Activated CD4-positive, alpha-beta T cell treated with anti-CD3 and anti-CD28 coated beads for 36 hours (primary cell): ENCODE measurements around the gene KCNAB1. TPM values are rescaled to one million over a fixed set of nuclear protein-coding genes. Genes with fewer than 3 reads are reported as not detected.
"Not testable (repeated sequence)": the region's sequence is repeated elsewhere in the genome, so short reads cannot be mapped to it uniquely, and the experiment has no call there.

Source experiments
- ATAC-seq: fragments of 200-7000 bp; cut with Tn5 transposase; one replicate; pipeline ENCODE4 v1.10.0; 2021; ENCODE audit warnings: mild to moderate bottlenecking, moderate library complexity
- CTCF ChIA-PET: fragments of 350-600 bp; sonication (Branson Sonifier 250); formaldehyde crosslinking; loops from one replicate; lab custom pipeline; 2021; ENCODE audit warnings: antibody characterized with exemption; lab: Charles Lee
- POLR2A ChIA-PET: fragments of 350-600 bp; sonication (Branson Sonifier 250); formaldehyde crosslinking; loops from one replicate; lab custom pipeline; 2021; ENCODE audit warnings: antibody characterized with exemption, inconsistent platforms; lab: Charles Lee
- DNase-seq: peaks from one replicate; pipeline ENCODE4 v3.0.0-alpha.2; 2020
- H3K27ac Mint-ChIP-seq: one replicate; pipeline ENCODE4 v1.8.0; 2021; ENCODE audit warnings: mixed read lengths
- H3K27me3 Mint-ChIP-seq: one replicate; pipeline ENCODE4 v1.8.0; 2021; ENCODE audit warnings: mixed read lengths
- H3K36me3 Mint-ChIP-seq: one replicate; pipeline ENCODE4 v1.8.0; 2021; ENCODE audit warnings: low read depth, mixed read lengths
- H3K4me1 Mint-ChIP-seq: one replicate; pipeline ENCODE4 v1.8.0; 2021; ENCODE audit warnings: mixed read lengths
- H3K4me3 Mint-ChIP-seq: one replicate; pipeline ENCODE4 v1.8.0; 2021; ENCODE audit warnings: mild to moderate bottlenecking, moderate library complexity, mixed read lengths
- H3K9me3 Mint-ChIP-seq: one replicate; pipeline ENCODE4 v1.8.0; 2021; ENCODE audit warnings: low read depth, mixed read lengths
- intact Hi-C, 2 experiments: fragments of 100-400 bp; cut with DNase I in 1 of 2; cut with micrococcal nuclease in 1 of 2; formaldehyde crosslinking; loops; one replicate each; pipeline versions ENCODE4 v1.14.2 to v1.15.1; 2022 to 2024; cut with DNase I, micrococcal nuclease
- total RNA-seq, 2 experiments: library from RNA; stranded (reverse); gene quantifications; one replicate each; pipeline ENCODE4 v1.2.3, GENCODE V29; 2021

KCNAB1 gene
- total RNA-seq, 2 experiments from 2014 or later = not detected

DNA sequence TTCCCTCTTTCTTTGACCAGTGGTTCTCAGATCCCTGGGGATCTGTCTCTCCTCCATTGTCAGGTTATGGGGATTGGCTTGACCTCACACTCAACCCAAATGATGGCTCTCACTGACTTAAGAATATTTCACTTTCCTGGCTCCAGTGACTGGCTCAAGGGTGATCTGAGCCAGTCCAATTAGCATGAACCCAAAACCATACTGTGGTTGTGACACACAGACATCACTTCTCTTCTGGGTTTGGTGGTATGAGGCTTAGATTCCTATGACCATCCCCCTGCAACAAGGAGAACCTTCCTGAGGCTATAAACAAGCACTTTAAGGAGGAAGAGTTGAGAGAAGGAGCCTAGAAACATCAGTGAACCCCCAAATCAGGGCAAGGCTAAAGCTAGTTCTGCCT, 85.8 kb downstream of the KCNAB1 start:
- intact Hi-C loops = no loop called here
- POLR2A ChIA-PET = no interaction called here

DNA sequence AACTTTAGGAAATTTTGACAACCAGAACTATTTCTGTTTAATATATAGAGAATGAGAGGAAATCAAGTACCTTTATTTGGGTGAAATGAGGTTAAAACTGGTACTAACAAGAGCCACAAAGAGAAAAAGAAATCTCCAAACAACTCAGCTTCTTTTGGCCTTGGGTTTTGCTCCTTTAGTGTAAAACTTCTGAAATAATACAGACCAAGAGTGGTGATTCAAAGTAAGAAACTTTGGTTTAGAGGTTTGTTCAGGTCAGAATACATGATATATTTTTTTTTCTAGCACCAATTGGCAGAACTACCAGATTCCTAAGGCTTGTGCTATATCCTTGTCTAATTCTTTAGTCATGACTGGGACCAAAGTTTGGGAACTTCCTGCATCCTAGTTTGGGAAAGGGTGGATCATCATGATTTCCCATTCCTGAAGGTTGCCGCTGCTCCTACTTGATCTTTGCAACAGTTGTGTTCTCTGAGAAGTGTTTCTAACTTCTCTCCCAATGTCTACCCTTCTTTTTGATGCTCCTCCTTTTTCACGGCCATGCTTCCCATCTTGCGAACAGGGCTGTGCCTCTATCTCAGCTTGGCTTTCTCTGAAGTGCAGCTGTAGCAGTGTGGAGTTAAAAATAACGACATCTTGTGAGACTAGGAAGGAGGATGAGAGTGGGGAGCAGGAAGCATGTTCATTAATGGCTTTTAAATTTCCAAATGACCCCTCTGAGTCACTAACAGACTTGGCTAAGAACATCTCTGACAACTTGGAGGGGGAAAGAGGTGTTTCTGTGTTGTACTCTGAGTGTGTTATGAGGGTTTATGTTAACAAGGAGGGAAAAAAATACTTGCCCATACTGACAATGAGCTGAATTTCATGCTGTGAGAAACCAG, 87.7 kb downstream of the KCNAB1 start:
- H3K9me3 Mint-ChIP-seq = no peaks in the 10 kb centered on the region
- no peak overlapping the region for H3K27ac Mint-ChIP-seq
- ATAC-seq = no peak
- no peaks in the 10 kb centered on the region for H3K36me3 Mint-ChIP-seq
- H3K4me3 Mint-ChIP-seq = no peak overlapping the region
- ChIA-PET CTCF (interaction anchor here (0.7 kb wide), 1 partner anchor 40 kb away, joined by 4 read pairs; no protein-coding TSS in a partner anchor), POLR2A (no interaction called here)
- peaks cover 20% of the 10 kb centered on the region for H3K27me3 Mint-ChIP-seq
- H3K4me1 Mint-ChIP-seq = no peaks in the 10 kb centered on the region
- intact Hi-C loops = no loop called here
- no peak for DNase-seq

More for the DNA sequence above, 85.8 kb downstream of the KCNAB1 start:
- DNase-seq = no peak
- H3K9me3 Mint-ChIP-seq = no peaks in the 10 kb centered on the region
- no peaks in the 10 kb centered on the region for H3K36me3 Mint-ChIP-seq
- no peaks in the 10 kb centered on the region for H3K4me1 Mint-ChIP-seq
- CTCF ChIA-PET = no interaction called here
- no peak for ATAC-seq
- no peak overlapping the region for H3K4me3 Mint-ChIP-seq
- H3K27ac Mint-ChIP-seq = no peak overlapping the region
- peaks cover 21% of the 10 kb centered on the region for H3K27me3 Mint-ChIP-seq

DNA sequence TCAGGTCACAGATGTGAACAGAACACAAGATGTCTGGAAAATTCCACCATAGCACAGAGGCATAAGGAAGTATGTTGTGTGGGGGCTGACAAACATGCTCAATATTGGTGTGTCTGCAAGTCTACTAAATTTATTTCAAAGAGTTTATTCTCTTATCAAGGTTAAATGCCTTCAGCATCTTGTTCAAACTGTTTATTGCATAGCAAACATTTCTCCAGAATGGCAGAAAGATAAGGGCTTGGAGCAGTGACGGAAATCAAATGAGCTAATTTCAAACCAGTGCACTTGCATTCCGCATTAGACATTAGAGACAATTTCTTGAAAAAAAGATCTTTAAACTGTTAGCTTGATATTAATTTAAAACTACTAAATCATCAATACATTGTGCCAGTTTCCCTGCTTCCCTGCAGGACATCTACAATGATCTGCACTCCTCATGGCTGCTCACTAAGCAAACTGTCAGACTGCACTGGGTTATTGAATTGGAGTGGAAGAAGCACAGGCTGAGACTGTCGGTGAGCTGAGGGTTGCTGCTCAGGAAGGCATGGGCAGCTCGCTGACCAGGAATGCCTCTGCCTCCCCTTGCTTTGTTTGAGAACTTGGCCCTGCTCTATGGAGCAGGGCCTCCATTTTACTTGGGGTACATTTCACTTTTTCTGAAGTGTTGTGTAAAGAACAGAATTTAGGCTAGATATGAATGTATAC, 89.4 kb downstream of the KCNAB1 start:
- no peak overlapping the region for H3K27ac Mint-ChIP-seq
- H3K27me3 Mint-ChIP-seq = peaks cover 20% of the 10 kb centered on the region
- intact Hi-C loops = no loop called here
- ATAC-seq = no peak
- ChIA-PET CTCF (interaction anchor here (0.5 to 0.7 kb wide), 2 partner anchors 28 to 1011 kb away, joined by 3 read pairs; no protein-coding TSS in a partner anchor), POLR2A (no interaction called here)
- H3K9me3 Mint-ChIP-seq = no peaks in the 10 kb centered on the region
- H3K4me3 Mint-ChIP-seq = no peak overlapping the region
- no peaks in the 10 kb centered on the region for H3K36me3 Mint-ChIP-seq
- no peak for DNase-seq
- no peaks in the 10 kb centered on the region for H3K4me1 Mint-ChIP-seq

DNA sequence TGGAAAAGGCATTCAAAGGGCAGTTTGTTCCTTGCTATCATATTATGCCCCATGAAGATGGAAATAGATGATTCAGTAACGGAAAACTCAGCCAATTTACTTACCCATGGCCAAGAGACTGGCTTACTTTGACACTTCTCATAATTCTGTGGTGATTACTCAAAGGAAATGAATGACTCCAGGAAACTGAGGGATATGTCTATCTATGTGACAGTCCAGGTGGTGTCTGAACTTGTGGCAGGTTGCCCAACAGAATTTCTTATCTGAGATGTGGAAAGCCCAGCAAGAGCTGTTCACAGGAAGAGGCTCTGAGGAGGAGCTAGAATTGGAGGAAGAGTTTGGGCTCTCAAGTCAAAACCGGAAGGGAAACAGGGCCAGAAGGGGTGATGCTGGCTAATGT, 91.2 kb downstream of the KCNAB1 start:
- H3K9me3 Mint-ChIP-seq = no peaks in the 10 kb centered on the region
- ATAC-seq (no peak), DNase-seq (no peak)
- intact Hi-C loops = no loop called here
- ChIA-PET CTCF (interaction anchor here (0.6 kb wide), 1 partner anchor 240 kb away, joined by 3 read pairs; no protein-coding TSS in a partner anchor), POLR2A (no interaction called here)
- H3K27ac Mint-ChIP-seq = no peak overlapping the region
- H3K27me3 Mint-ChIP-seq = peaks cover 24% of the 10 kb centered on the region
- H3K4me1 Mint-ChIP-seq = no peaks in the 10 kb centered on the region
- no peak overlapping the region for H3K4me3 Mint-ChIP-seq
- no peaks in the 10 kb centered on the region for H3K36me3 Mint-ChIP-seq

DNA sequence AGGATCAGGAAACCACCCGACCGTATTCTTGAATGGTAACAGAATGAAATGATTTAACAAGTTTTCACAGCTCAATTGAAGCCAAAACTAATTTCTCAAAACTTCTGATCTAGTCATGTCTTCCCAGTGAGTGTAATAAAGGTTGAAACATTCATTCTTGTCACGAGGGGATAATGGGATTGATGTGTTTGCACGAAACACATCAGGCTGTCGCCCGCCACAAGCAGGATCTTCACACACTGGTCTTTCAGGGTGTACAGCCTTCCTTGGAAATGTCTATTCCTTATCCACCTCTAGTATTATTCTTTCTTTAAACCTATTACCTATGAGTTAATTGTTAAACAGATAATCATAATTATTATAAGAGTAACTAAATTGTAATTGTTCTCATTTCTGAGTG, 94.3 kb downstream of the KCNAB1 start:
- POLR2A ChIA-PET = no interaction called here
- DNase-seq = no peak
- Mint-ChIP-seq H3K4me3 (no peak overlapping the region), H3K9me3 (peaks cover 3% of the 10 kb centered on the region), H3K36me3 (no peaks in the 10 kb centered on the region), H3K27ac (no peak overlapping the region), H3K27me3 (peaks cover 26% of the 10 kb centered on the region), H3K4me1 (no peaks in the 10 kb centered on the region)
- intact Hi-C loops = no loop called here
- CTCF ChIA-PET = interaction anchor here (1.0 kb wide), 1 partner anchor 11 kb away, joined by 3 read pairs; no protein-coding TSS in a partner anchor
- ATAC-seq = no peak

DNA sequence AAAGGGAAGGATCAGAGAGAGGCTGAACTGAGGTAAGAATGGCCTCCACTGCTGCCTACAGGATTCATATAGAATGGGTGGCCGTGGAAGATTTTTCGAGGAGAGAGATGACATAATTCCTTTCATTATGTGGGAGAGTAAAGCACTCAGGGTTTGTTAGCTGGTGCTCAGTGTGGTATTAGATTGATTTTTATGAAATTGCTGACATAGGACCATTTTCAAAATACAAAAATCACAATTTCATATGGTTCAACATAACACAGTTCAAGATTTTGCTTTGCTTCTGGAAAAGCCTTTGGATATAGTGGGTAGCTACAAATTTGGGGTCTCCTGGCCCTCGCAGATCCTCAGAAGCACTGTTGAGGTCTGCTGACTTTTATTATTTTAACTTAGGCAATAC, 95.4 kb downstream of the KCNAB1 start:
- H3K9me3 Mint-ChIP-seq = peaks cover 6% of the 10 kb centered on the region
- no peaks in the 10 kb centered on the region for H3K36me3 Mint-ChIP-seq
- POLR2A ChIA-PET = no interaction called here
- intact Hi-C loops = no loop called here
- H3K27me3 Mint-ChIP-seq = peaks cover 28% of the 10 kb centered on the region
- CTCF ChIA-PET = no interaction called here
- DNase-seq = no peak
- no peak for ATAC-seq
- no peak overlapping the region for H3K27ac Mint-ChIP-seq
- H3K4me3 Mint-ChIP-seq = no peak overlapping the region
- H3K4me1 Mint-ChIP-seq = no peaks in the 10 kb centered on the region

DNA sequence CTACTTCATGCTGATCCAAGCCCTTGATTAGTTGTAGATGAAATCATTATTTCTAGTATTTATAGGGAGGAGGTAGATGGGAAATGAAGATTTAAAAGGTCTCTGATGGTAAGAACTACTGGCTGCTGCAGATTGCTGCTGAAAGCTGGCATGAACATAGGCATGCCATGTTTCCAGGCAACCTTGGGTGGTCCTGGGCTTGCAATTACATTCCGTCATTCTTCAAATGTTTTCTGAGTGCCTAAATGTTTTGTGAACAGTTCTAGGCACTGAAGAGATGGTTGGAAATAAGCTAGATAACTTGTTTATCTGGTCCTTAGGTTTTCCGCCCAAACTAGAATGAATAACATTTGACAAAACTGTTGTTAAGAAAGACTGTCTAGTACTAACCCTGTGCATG, 95.8 kb downstream of the KCNAB1 start:
- DNase-seq = no peak
- ChIA-PET POLR2A (no interaction called here), CTCF (no interaction called here)
- H3K36me3 Mint-ChIP-seq = no peaks in the 10 kb centered on the region
- intact Hi-C loops = no loop called here
- H3K9me3 Mint-ChIP-seq = peaks cover 6% of the 10 kb centered on the region
- no peak overlapping the region for H3K4me3 Mint-ChIP-seq
- no peak for ATAC-seq
- no peaks in the 10 kb centered on the region for H3K4me1 Mint-ChIP-seq
- no peak overlapping the region for H3K27ac Mint-ChIP-seq
- H3K27me3 Mint-ChIP-seq = peaks cover 31% of the 10 kb centered on the region

DNA sequence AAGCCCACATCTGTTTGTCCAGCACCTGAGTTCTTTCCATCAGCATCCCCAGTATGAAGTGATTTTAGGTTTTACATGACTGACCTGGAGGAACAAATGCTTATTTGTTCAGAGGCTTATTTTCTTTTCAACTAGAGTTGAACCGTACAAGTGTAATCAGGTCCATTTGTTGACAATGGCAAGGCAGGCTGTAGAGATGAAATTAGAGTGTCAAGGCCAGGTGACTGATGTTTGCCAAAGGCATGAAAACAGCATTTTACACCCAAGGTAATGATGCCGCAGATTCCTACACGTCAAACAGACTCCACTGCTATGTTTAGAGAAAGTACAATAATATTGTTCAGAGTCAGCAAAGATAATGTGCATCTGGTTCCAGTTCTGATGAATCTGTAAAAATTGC, 96.5 kb downstream of the KCNAB1 start:
- Mint-ChIP-seq H3K27me3 (peaks cover 31% of the 10 kb centered on the region), H3K36me3 (no peaks in the 10 kb centered on the region), H3K27ac (no peak overlapping the region), H3K4me1 (no peaks in the 10 kb centered on the region), H3K4me3 (no peak overlapping the region), H3K9me3 (peaks cover 6% of the 10 kb centered on the region)
- CTCF ChIA-PET = no interaction called here
- ATAC-seq = no peak
- no peak for DNase-seq
- intact Hi-C loops = no loop called here
- POLR2A ChIA-PET = no interaction called here

DNA sequence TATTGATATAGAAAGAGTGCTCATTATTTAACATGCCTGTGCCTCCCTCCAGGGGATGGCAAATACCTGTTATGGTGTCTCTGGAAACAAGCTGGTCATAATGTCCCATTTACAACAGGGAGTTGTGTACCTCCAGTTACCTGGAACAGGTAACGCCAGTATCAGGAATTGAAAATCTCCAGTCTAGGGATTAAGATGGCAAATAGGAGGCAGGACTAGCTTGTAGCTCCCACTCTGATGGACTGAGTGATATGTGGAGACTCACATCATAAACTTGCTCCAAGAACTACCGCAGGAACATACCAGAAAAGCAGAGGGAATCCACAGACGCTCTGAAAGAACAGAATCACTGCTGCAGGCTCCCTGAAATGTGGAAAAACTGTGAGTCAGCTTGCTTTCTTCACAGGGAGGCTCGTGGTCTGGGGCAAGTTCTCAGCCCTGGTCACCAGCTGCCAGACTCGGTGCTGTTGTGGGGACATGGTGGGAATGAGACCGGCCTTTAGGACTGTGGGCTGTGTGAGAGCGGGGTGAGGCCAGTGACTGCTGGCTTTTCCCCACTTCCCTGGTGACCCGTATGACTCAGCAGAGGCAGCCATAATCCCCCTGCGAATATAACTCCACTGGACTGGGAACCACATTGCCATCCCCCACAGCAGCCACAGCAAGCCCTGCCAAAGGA, 97.4 kb downstream of the KCNAB1 start:
- no peaks in the 10 kb centered on the region for H3K4me1 Mint-ChIP-seq
- no peak for DNase-seq
- H3K4me3 Mint-ChIP-seq = no peak overlapping the region
- peaks cover 6% of the 10 kb centered on the region for H3K9me3 Mint-ChIP-seq
- H3K36me3 Mint-ChIP-seq = no peaks in the 10 kb centered on the region
- intact Hi-C loops = no loop called here
- H3K27me3 Mint-ChIP-seq = peaks cover 30% of the 10 kb centered on the region
- no peak for ATAC-seq
- POLR2A ChIA-PET = no interaction called here
- CTCF ChIA-PET = no interaction called here
- H3K27ac Mint-ChIP-seq = no peak overlapping the region

DNA sequence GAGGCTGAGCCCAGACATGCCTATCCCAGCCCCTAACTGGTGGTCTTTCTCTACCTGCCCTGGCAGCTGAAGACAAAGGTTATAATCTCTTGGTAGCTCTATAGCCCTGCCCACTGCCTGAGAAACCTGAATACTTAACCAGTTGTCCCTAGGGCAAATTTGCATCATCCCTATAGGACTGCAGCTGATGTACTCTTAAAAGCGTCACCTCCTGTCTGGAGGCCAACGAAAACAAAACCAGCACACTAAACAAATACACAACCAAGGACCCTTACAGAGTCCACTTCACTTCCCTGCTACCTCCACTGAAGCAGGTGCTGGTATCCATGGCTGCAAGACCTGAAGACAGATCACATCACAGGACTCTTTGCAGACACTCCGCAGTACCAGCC, 98.0 kb downstream of the KCNAB1 start:
- intact Hi-C loops = no loop called here
- no peak overlapping the region for H3K27ac Mint-ChIP-seq
- ChIA-PET CTCF (no interaction called here), POLR2A (no interaction called here)
- H3K27me3 Mint-ChIP-seq = peaks cover 28% of the 10 kb centered on the region
- H3K4me3 Mint-ChIP-seq = no peak overlapping the region
- ATAC-seq = no peak
- H3K4me1 Mint-ChIP-seq = no peaks in the 10 kb centered on the region
- H3K9me3 Mint-ChIP-seq = peaks cover 6% of the 10 kb centered on the region
- no peak for DNase-seq
- no peaks in the 10 kb centered on the region for H3K36me3 Mint-ChIP-seq

DNA sequence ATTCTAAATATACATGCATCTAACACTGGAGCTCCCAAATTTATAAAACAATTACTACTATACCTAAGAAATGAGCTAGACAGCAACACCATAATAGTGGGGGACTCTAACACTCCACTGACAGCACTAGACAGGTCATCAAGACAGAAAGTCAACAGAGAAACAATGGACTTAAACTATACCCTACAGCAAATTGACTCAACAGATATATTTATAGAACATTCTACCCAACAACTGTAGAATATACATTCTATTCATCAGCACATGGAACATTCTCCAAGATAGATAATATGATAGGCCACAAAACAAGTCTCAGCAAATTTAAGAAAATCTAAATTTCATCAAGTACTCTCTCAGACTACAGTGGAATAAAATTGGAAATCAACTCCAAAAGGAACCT, 102.0 kb downstream of the KCNAB1 start:
- H3K4me3 Mint-ChIP-seq, POLR2A ChIA-PET: not testable (repeated sequence)

More for the DNA sequence above, 102.0 kb downstream of the KCNAB1 start:
- H3K27ac Mint-ChIP-seq, DNase-seq, H3K9me3 Mint-ChIP-seq, ATAC-seq, H3K4me1 Mint-ChIP-seq, H3K36me3 Mint-ChIP-seq, intact Hi-C loops: not testable (repeated sequence)
- peaks cover 26% of the 10 kb centered on the region for H3K27me3 Mint-ChIP-seq
- CTCF ChIA-PET = interaction anchor here (1.3 kb wide), 1 partner anchor 100 kb away, joined by 3 read pairs; no protein-coding TSS in a partner anchor
